Neural crest cell (in vitro differentiated cells): ENCODE data around the gene SNRNP70. TPM values are rescaled to one million over a fixed set of nuclear protein-coding genes. Genes with fewer than 3 reads are reported as not detected.

Experiments used
- DNase-seq: peaks from one replicate; pipeline ENCODE4 v3.0.0; 2021; ENCODE audit warnings: low read depth, mixed read lengths, low spot score
- H3K27ac Mint-ChIP-seq: one replicate; pipeline ENCODE4 v1.8.0; 2021; ENCODE audit warnings: mild to moderate bottlenecking, mixed read lengths; ENCODE audit not compliant: unreplicated experiment
- H3K27me3 Mint-ChIP-seq: 2 replicates; pipeline ENCODE4 v1.8.0; 2021; ENCODE audit warnings: low read depth, mild to moderate bottlenecking, mixed read lengths
- H3K36me3 Mint-ChIP-seq: 2 replicates; pipeline ENCODE4 v1.8.0; 2021; ENCODE audit warnings: low read depth, mild to moderate bottlenecking, mixed read lengths
- H3K4me1 Mint-ChIP-seq: 2 replicates; pipeline ENCODE4 v1.8.0; 2021; ENCODE audit warnings: mixed read lengths
- H3K4me3 Mint-ChIP-seq: one replicate; pipeline ENCODE4 v1.8.0; 2021; ENCODE audit warnings: mild to moderate bottlenecking, mixed read lengths
- H3K9me3 Mint-ChIP-seq: 2 replicates; pipeline ENCODE4 v1.8.0; 2021; ENCODE audit warnings: mixed read lengths
- CTCF ChIP-seq: fragments of 200-600 bp; sonication (generic); conservative IDR thresholded peaks from 2 replicates; pipeline ENCODE4 v1.5.0; 2021; ENCODE audit warnings: antibody characterized with exemption, mild to moderate bottlenecking
- total RNA-seq: library from RNA; stranded (reverse); gene quantifications from 2 replicates; pipeline ENCODE4 v1.2.1, GENCODE V29; 2021

SNRNP70 gene
- total RNA-seq, 1 donor from 2014 or later, result 303 TPM

- no peaks in the 10 kb centered on the region for H3K36me3 Mint-ChIP-seq
- no peak for TF ChIP-seq CTCF
- no peaks in the 10 kb centered on the region for H3K9me3 Mint-ChIP-seq
- no peak for DNase-seq
- H3K27me3 Mint-ChIP-seq, result peaks cover 41% of the 10 kb centered on the region
- peaks cover 41% of the 10 kb centered on the region for H3K4me1 Mint-ChIP-seq
- peak overlapping the region; percentile 87 for H3K4me3 Mint-ChIP-seq
- H3K27ac Mint-ChIP-seq, result peak overlapping the region; percentile 81
Observed at GRCh38 chr19:49117677-49118564, 32.7 kb downstream of the SNRNP70 start.

GRCh38 chr19:49118565-49119410 is 33.5 kb downstream of the SNRNP70 start, which contains the start of gene C19orf73:
C19orf73 (minus strand) TSS chr19:49119143; CDS start chr19:49119022, 121 bp downstream.
- Mint-ChIP-seq H3K9me3 (no peaks in the 10 kb centered on the region), H3K36me3 (no peaks in the 10 kb centered on the region), H3K4me1 (peaks cover 34% of the 10 kb centered on the region), H3K4me3 (peak within 1 kb of the TSS; percentile 87), H3K27ac (peak within 1 kb of the TSS; percentile 81), H3K27me3 (peaks cover 41% of the 10 kb centered on the region)
- peak; percentile 88 for DNase-seq
- no peak for TF ChIP-seq CTCF

DNA sequence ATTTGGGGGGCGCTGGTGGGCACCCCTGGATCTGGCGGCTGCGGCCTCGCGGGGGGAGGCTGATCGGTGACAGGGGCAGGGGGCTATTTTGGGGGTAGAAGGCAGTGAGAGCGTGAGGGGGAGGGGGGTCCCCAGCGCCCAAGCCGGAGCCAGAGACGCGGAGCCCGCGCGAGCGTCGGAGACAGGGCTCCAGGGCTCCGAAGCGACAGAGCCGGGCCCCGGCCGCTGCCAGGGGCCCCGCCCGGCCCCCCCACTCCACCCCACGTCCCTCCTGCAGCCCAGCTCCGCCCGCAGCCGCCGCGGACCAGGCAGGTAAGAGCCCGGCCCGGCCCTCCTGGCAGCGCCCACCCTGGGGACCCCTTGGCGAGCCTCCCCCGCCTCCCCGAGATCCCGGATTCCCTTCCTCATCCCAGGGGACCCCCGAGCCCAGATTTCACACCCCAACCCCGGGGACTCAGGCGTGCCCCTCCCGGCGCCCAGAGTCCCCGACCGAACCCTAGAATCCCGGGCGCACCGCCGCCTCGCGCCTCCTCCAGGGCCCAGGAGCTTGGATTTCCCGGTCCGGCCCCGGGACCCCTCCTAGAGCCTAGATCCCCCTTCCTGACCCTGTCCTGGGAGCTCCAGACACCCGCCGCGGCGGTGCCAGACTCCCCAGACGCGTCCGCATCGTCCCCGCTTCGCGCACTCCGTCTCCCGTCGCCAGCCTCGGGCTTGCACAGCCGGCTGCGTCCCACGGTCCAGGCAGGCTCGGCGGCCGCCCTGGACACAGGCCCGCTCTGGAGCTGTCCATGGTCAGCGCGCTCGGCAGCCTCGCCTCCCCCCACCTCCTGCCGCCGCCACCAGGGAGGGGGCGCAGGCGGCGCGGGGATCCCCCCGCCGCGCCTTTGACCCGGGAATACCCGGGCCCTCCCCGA is 34.4 kb downstream of the SNRNP70 start, which contains the start of gene PPFIA3:
TSS of gene PPFIA3 (plus strand) at position 134 of the 914 bp plus-strand sequence. CDS start 8,330 bp downstream, outside the sequence.
- Mint-ChIP-seq H3K27ac (peak within 1 kb of the TSS; percentile 81), H3K36me3 (no peaks in the 10 kb centered on the region), H3K9me3 (no peaks in the 10 kb centered on the region), H3K27me3 (peaks cover 42% of the 10 kb centered on the region), H3K4me1 (peaks cover 31% of the 10 kb centered on the region), H3K4me3 (peak within 1 kb of the TSS; percentile 87)
- peak; percentile 55 for DNase-seq
- TF ChIP-seq CTCF, result no peak

DNA sequence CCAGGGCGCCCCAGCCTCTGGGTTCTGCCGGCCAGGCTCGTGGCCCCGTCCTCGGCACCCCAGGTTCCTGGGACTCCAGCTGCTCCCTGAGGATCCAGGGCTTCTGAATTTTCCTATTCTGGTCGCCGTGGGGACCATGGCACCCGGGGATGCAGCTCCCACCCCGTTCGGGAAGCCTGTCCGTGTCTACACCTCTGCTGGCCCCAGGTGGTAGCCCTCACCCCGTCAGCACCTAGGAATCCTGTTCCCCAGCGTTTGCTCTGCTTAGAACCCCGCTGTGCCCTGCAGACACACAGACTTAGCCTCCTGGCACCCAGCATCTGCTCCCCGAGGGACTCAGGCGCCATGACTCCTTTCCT is 35.1 kb downstream of the SNRNP70 start:
- H3K36me3 Mint-ChIP-seq, result no peaks in the 10 kb centered on the region
- no peak for TF ChIP-seq CTCF
- H3K27me3 Mint-ChIP-seq, result peaks cover 39% of the 10 kb centered on the region
- no peaks in the 10 kb centered on the region for H3K9me3 Mint-ChIP-seq
- no peak overlapping the region for H3K27ac Mint-ChIP-seq
- peaks cover 27% of the 10 kb centered on the region for H3K4me1 Mint-ChIP-seq
- DNase-seq, result no peak
- H3K4me3 Mint-ChIP-seq, result peak overlapping the region; percentile 86
